ENCODE measurements around the gene XRCC1. TPM values are rescaled to one million over a fixed set of nuclear protein-coding genes. Genes with fewer than 3 reads are reported as not detected.

XRCC1 gene
- total RNA-seq, 1 donor, result 43.4 TPM

GRCh38 chr19:43495082-43495481 lies 80.2 kb downstream of the XRCC1 start:
- DNase-seq (ENCODE audit: low read depth in 2 of 3, low spot score in 2 of 3), result no peak

Other genes with a start within 250 kb of the XRCC1 start
- gene CD177, start 221.8 kb downstream of the XRCC1 start, total RNA-seq, result 5.4 TPM
- not detected for gene TEX101, start 160.6 kb downstream of the XRCC1 start, total RNA-seq
- 1.1 TPM for gene LYPD3, start 109.9 kb downstream of the XRCC1 start, total RNA-seq
- 22.9 TPM for gene PHLDB3, start 70.8 kb downstream of the XRCC1 start, total RNA-seq
- gene ETHE1, start 48.3 kb downstream of the XRCC1 start, total RNA-seq, result 112 TPM
- gene ZNF575, start 42.3 kb downstream of the XRCC1 start, total RNA-seq, result 0.81 TPM
- 5.4 TPM for gene PINLYP, start 274 bp upstream of the XRCC1 start, total RNA-seq
- gene IRGQ, start 20.6 kb upstream of the XRCC1 start, total RNA-seq, result 25.9 TPM
- gene ZNF576, start 21.1 kb upstream of the XRCC1 start, total RNA-seq, result 18.0 TPM
- gene SRRM5, start 36.6 kb upstream of the XRCC1 start, total RNA-seq, result under 0.01 TPM
- gene ZNF428, start 44.1 kb upstream of the XRCC1 start, total RNA-seq, result 23.7 TPM
- gene CADM4, start 64.3 kb upstream of the XRCC1 start, total RNA-seq, result 0.27 TPM
- 29.6 TPM for gene PLAUR, start 94.6 kb upstream of the XRCC1 start, total RNA-seq
- not detected for gene IRGC, start 140.5 kb upstream of the XRCC1 start, total RNA-seq
- 14.8 TPM for gene SMG9, start 179.4 kb upstream of the XRCC1 start, total RNA-seq
- 136 TPM for gene KCNN4, start 205.4 kb upstream of the XRCC1 start, total RNA-seq
- 3.5 TPM for gene LYPD5, start 226.9 kb upstream of the XRCC1 start, total RNA-seq

Data from hematopoietic multipotent progenitor cell (in vitro differentiated cells).